ENCODE measurements around the gene LAYN. TPM values are rescaled to one million over a fixed set of nuclear protein-coding genes. Genes with fewer than 3 reads are reported as not detected.

The LAYN gene
- total and polyA plus RNA-seq, 2 of the 13 experiments (the other 11 are each of a cell fraction or from before 2014, with no cell fraction given): 0.17 TPM; not detected in 1

DNA sequence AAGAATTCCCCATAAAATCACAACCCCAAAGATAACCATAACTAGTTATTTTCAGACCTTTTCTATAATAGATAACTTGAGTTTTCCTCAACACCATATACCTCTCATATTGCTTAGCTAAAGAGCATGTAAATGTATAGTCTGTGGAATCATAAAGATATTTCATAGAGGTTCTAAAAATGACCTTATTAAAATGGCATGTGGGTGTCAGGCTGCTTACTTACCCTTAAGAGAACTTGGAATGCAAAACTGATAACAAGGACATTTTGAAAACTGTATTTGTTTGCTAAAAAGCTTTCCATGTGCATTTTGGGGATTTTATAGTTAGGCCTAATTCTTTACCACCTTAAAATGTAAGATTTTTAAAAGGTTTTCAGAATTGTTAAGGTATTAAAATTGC lies 66.5 kb downstream of the LAYN start:
- Histone ChIP-seq H3K9me3 (ENCODE audit: low read length) (no peaks in the 10 kb centered on the region), H3K4me3 (replicated peaks in 1 of 3; ENCODE audit: insufficient read depth in 1 of 3, low read depth in 2 of 3, low read length in 3 of 3) (no peak overlapping the region), H4K20me1 (ENCODE audit: insufficient read depth, low read length) (peaks cover 10% of the 10 kb centered on the region), H3K27ac (ENCODE audit: extremely low read length, insufficient read depth, low read length) (no peak overlapping the region), H3K9ac (ENCODE audit: insufficient read depth, low read depth, low read length) (no peak overlapping the region), H3K4me2 (ENCODE audit: low read depth, low read length) (no peak overlapping the region), H3K36me3 (replicated peaks in 1 of 2; ENCODE audit: control insufficient read depth in 1 of 2, insufficient read depth in 2 of 2, low read length in 2 of 2) (no peaks in the 10 kb centered on the region), H3K79me2 (ENCODE audit: insufficient read depth, low read length) (peaks cover 65% of the 10 kb centered on the region), H3K4me1 (ENCODE audit: insufficient read depth, low read length) (peaks cover 41% of the 10 kb centered on the region), H3K27me3 (ENCODE audit: control insufficient read depth in 1 of 2, insufficient read depth in 2 of 2, low read length in 2 of 2) (no peaks in the 10 kb centered on the region), H2AFZ (ENCODE audit: low read length) (no peak overlapping the region)
- FAIRE-seq (no peak), DNase-seq (ENCODE audit: low spot score) (no peak), ATAC-seq (no peak)
- ChIA-PET CTCF (ENCODE audit: low intra/inter-chr PET ratio, low total read pairs) (no interaction called here), POLR2A (no interaction called here)
- in situ Hi-C loops (cut with HindIII; ENCODE audit: extremely low pct_ligation_motif_present, low pct_unique_long_range_greater_than_20kb): no loop called here
- intact Hi-C loops (cut with micrococcal nuclease; ENCODE audit: unreplicated experiment): no loop called here
- TF ChIP-seq ZNF564 (CRISPR knock-in tag; IDR thresholded peaks at IDR 0.05) (no peak), BRCA1 (CRISPR knock-in tag; IDR thresholded peaks at IDR 0.05) (no peak), MIER2 (CRISPR knock-in tag; IDR thresholded peaks at IDR 0.05) (no peak), RAD21 (CRISPR knock-in tag; IDR thresholded peaks at IDR 0.05) (no peak), HDAC1 (CRISPR knock-in tag; IDR thresholded peaks at IDR 0.05) (no peak), MEF2D (CRISPR knock-in tag; IDR thresholded peaks at IDR 0.05) (no peak), ZNF709 (CRISPR knock-in tag; IDR thresholded peaks at IDR 0.05) (no peak), ZNF570 (CRISPR knock-in tag; IDR thresholded peaks at IDR 0.05; ENCODE audit: borderline replicate concordance) (no peak), ZNF883 (CRISPR knock-in tag; IDR thresholded peaks at IDR 0.05; ENCODE audit: not compliant biosample characterization) (no peak), HMGA1 (CRISPR knock-in tag; conservative IDR thresholded peaks at IDR 0.05) (no peak), RBM22 (optimal IDR thresholded peaks at IDR 0.05; ENCODE audit: low read length) (no peak), ZFP36 (IDR thresholded peaks at IDR 0.05; ENCODE audit: borderline replicate concordance, low read depth, low read length, partially characterized antibody) (no peak)
- TF ChIP-seq, protein P1, sequence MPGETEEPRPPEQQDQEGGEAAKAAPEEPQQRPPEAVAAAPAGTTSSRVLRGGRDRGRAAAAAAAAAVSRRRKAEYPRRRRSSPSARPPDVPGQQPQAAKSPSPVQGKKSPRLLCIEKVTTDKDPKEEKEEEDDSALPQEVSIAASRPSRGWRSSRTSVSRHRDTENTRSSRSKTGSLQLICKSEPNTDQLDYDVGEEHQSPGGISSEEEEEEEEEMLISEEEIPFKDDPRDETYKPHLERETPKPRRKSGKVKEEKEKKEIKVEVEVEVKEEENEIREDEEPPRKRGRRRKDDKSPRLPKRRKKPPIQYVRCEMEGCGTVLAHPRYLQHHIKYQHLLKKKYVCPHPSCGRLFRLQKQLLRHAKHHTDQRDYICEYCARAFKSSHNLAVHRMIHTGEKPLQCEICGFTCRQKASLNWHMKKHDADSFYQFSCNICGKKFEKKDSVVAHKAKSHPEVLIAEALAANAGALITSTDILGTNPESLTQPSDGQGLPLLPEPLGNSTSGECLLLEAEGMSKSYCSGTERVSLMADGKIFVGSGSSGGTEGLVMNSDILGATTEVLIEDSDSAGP (CRISPR knock-in tag; IDR thresholded peaks at IDR 0.05; ENCODE audit: borderline replicate concordance): no peak
- TF ChIP-seq, protein P2, sequence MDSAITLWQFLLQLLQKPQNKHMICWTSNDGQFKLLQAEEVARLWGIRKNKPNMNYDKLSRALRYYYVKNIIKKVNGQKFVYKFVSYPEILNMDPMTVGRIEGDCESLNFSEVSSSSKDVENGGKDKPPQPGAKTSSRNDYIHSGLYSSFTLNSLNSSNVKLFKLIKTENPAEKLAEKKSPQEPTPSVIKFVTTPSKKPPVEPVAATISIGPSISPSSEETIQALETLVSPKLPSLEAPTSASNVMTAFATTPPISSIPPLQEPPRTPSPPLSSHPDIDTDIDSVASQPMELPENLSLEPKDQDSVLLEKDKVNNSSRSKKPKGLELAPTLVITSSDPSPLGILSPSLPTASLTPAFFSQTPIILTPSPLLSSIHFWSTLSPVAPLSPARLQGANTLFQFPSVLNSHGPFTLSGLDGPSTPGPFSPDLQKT (CRISPR knock-in tag; IDR thresholded peaks at IDR 0.05; ENCODE audit: borderline replicate concordance): no peak
- TF ChIP-seq, protein P3, sequence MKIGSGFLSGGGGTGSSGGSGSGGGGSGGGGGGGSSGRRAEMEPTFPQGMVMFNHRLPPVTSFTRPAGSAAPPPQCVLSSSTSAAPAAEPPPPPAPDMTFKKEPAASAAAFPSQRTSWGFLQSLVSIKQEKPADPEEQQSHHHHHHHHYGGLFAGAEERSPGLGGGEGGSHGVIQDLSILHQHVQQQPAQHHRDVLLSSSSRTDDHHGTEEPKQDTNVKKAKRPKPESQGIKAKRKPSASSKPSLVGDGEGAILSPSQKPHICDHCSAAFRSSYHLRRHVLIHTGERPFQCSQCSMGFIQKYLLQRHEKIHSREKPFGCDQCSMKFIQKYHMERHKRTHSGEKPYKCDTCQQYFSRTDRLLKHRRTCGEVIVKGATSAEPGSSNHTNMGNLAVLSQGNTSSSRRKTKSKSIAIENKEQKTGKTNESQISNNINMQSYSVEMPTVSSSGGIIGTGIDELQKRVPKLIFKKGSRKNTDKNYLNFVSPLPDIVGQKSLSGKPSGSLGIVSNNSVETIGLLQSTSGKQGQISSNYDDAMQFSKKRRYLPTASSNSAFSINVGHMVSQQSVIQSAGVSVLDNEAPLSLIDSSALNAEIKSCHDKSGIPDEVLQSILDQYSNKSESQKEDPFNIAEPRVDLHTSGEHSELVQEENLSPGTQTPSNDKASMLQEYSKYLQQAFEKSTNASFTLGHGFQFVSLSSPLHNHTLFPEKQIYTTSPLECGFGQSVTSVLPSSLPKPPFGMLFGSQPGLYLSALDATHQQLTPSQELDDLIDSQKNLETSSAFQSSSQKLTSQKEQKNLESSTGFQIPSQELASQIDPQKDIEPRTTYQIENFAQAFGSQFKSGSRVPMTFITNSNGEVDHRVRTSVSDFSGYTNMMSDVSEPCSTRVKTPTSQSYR (CRISPR knock-in tag; IDR thresholded peaks at IDR 0.05; ENCODE audit: borderline replicate concordance): no peak
- TF ChIP-seq, protein P4, sequence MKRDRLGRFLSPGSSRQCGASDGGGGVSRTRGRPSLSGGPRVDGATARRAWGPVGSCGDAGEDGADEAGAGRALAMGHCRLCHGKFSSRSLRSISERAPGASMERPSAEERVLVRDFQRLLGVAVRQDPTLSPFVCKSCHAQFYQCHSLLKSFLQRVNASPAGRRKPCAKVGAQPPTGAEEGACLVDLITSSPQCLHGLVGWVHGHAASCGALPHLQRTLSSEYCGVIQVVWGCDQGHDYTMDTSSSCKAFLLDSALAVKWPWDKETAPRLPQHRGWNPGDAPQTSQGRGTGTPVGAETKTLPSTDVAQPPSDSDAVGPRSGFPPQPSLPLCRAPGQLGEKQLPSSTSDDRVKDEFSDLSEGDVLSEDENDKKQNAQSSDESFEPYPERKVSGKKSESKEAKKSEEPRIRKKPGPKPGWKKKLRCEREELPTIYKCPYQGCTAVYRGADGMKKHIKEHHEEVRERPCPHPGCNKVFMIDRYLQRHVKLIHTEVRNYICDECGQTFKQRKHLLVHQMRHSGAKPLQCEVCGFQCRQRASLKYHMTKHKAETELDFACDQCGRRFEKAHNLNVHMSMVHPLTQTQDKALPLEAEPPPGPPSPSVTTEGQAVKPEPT (CRISPR knock-in tag; IDR thresholded peaks at IDR 0.05; ENCODE audit: low read depth): no peak
- BruUV-seq (replicated peaks): no TSS peak
